K562 (cell line): ENCODE results near the gene ATXN7. TPM values are rescaled to one million over a fixed set of nuclear protein-coding genes. Genes with fewer than 3 reads are reported as not detected.
A peak's percentile ranks its signal among the peaks of the same experiment; 100 is the strongest.

ENCODE experiments used
- ATAC-seq: fragments of 200-7000 bp; cut with Tn5 transposase; 3 replicates; pipeline ENCODE4 v1.9.1; 2020; ENCODE audit warnings: moderate library complexity
- BruUV-seq: library from RNA; stranded (reverse); fragments of 400-500 nt; replicated peaks from 2 replicates; lab custom pipeline; 2021; lab: Mats Ljungman, UMichigan
- CTCF ChIA-PET: fragments of 300-600 bp; formaldehyde crosslinking; extraction: SDS; loops from one replicate; lab custom pipeline; 2021; ENCODE audit warnings: low intra/inter-chr PET ratio; lab: Yijun Ruan, JAX
- POLR2A ChIA-PET: fragments of 300-600, 350-650 bp; sonication (Branson Sonifier 250); formaldehyde crosslinking; extraction: SDS; loops from one replicate; lab custom pipeline; 2021; ENCODE audit warnings: antibody characterized with exemption, inconsistent platforms; lab: Yijun Ruan, JAX
- DNase-seq, 4 experiments: peaks; one replicate each; pipeline versions ENCODE4 v3.0.0 to v3.0.0-alpha.2; 2011 to 2018; ENCODE audit warnings: low spot score in 3 of 4, mixed read lengths in 3 of 4; ENCODE audit errors: extremely low read depth in 1 of 4
- FAIRE-seq: peaks from 2 replicates; lab custom pipeline; 2011; peaks lifted over from hg19 to GRCh38; lab: Jason Lieb, UNC
- H2AFZ ChIP-seq: 2 replicates; pipeline ENCODE4 v1.6.0; 2011; ENCODE audit warnings: low read depth, low read length, control low read depth, inconsistent platforms
- H3K27ac ChIP-seq: fragments of 200-600 bp; 3 replicates; pipeline ENCODE4 v1.8.0; 2011; ENCODE audit warnings: low read depth, mild to moderate bottlenecking, control low read depth, inconsistent platforms, low read length, moderate library complexity, mixed read lengths; ENCODE audit errors: extremely low read depth
- H3K27me3 ChIP-seq, 2 experiments: fragments of 300-600 bp in 1 of 2; 2 replicates in 1 of 2; 3 replicates in 1 of 2; pipeline versions ENCODE4 v1.6.0 to v1.8.0; 2011; ENCODE audit warnings: inconsistent platforms in 2 of 2, low read length in 2 of 2, mild to moderate bottlenecking in 1 of 2, mixed read lengths in 1 of 2, moderate library complexity in 1 of 2; ENCODE audit not compliant: control insufficient read depth in 2 of 2, insufficient read depth in 2 of 2
- H3K36me3 ChIP-seq: fragments of 300-600 bp; 3 replicates; pipeline ENCODE4 v1.8.0; 2011; ENCODE audit warnings: mild to moderate bottlenecking, low read length, inconsistent platforms; ENCODE audit not compliant: control insufficient read depth, insufficient read depth
- H3K4me1 ChIP-seq, 2 experiments: fragments of 200-600 bp in 1 of 2; replicated peaks in 1 of 2; 2 replicates in 1 of 2; 3 replicates in 1 of 2; pipeline versions ENCODE4 v1.5.1 to v1.8.0; 2011; ENCODE audit warnings: inconsistent platforms in 2 of 2, low read length in 2 of 2, mild to moderate bottlenecking in 1 of 2, mixed read lengths in 1 of 2, moderate library complexity in 1 of 2; ENCODE audit not compliant: control insufficient read depth in 2 of 2, insufficient read depth in 2 of 2
- H3K4me2 ChIP-seq: 2 replicates; pipeline ENCODE4 v1.6.1; 2011; ENCODE audit warnings: low read length, control low read depth, inconsistent platforms, mixed read lengths; ENCODE audit not compliant: insufficient read depth
- H3K4me3 ChIP-seq: fragments of 200-600 bp; sonication (generic), shearing (Covaris generic); 2 replicates; pipeline ENCODE4 v1.5.1; 2016; ENCODE audit warnings: control low read depth, inconsistent platforms
- H3K79me2 ChIP-seq: fragments of 200-600 bp; 3 replicates; pipeline ENCODE4 v1.8.0; 2011; ENCODE audit warnings: low read length, inconsistent platforms; ENCODE audit not compliant: control insufficient read depth, insufficient read depth
- H3K9ac ChIP-seq, 2 experiments: 2 replicates each; pipeline versions ENCODE4 v1.6.0 to v1.6.1; 2011; ENCODE audit warnings: low read depth in 2 of 2, low read length in 2 of 2, control low read depth in 1 of 2, inconsistent platforms in 1 of 2, mild to moderate bottlenecking in 1 of 2, mixed read lengths in 1 of 2; ENCODE audit not compliant: insufficient read depth in 1 of 2
- H3K9me1 ChIP-seq: one replicate; pipeline ENCODE4 v1.6.0; 2011; ENCODE audit warnings: inconsistent platforms, mild to moderate bottlenecking, low read length, moderate library complexity; ENCODE audit not compliant: control insufficient read depth, insufficient read depth
- H3K9me3 ChIP-seq: replicated peaks from 2 replicates; pipeline ENCODE4 v1.5.1; 2011; ENCODE audit warnings: low read depth, low read length, inconsistent platforms; ENCODE audit not compliant: control insufficient read depth, insufficient read depth
- H4K20me1 ChIP-seq: replicated peaks from 2 replicates; pipeline ENCODE4 v1.6.1; 2011; ENCODE audit warnings: low read length, inconsistent platforms, mixed read lengths; ENCODE audit not compliant: control insufficient read depth, insufficient read depth
- ATF7 ChIP-seq: fragments of 450-650 bp; IDR thresholded peaks from 2 replicates; pipeline ENCODE4 v1.7.1; 2014; ENCODE audit warnings: mild to moderate bottlenecking, moderate library complexity
- CREB3L1 ChIP-seq: fragments of 450-650 bp; IDR thresholded peaks from 2 replicates; pipeline ENCODE4 v1.6.1; 2014; ENCODE audit warnings: low read depth, mild to moderate bottlenecking, moderate library complexity, borderline replicate concordance
- FOSL1 ChIP-seq: fragments of 200-800 bp; sonication (Bioruptor generic); conservative IDR thresholded peaks from 2 replicates; pipeline ENCODE4 v1.6.1; 2016; ENCODE audit warnings: missing genetic modification characterization, missing compliant biosample characterization
- JUNB ChIP-seq: fragments of 450-650 bp; formaldehyde crosslinking; conservative IDR thresholded peaks from 2 replicates; pipeline ENCODE4 v1.4.0; 2020; ENCODE audit warnings: mild to moderate bottlenecking
- NONO ChIP-seq, 2 experiments: fragments of 200-400 bp in 1 of 2; fragments of 450-650 bp in 1 of 2; formaldehyde crosslinking in 1 of 2; IDR thresholded peaks; 2 replicates each; pipeline ENCODE4 v1.6.1; 2017; ENCODE audit warnings: low read depth in 2 of 2, mild to moderate bottlenecking in 2 of 2, moderate library complexity in 2 of 2, low read length in 1 of 2
- POLR2AphosphoS5 ChIP-seq: IDR thresholded peaks from 2 replicates; pipeline ENCODE4 v1.6.1; 2011; ENCODE audit warnings: mild to moderate bottlenecking, low read depth, low read length, moderate library complexity; ENCODE audit not compliant: control insufficient read depth, insufficient read depth
- RBFOX2 ChIP-seq: fragments of 200-400 bp; formaldehyde crosslinking; IDR thresholded peaks from 2 replicates; pipeline ENCODE4 v1.6.1; 2017; ENCODE audit warnings: low read depth, mild to moderate bottlenecking, low read length, moderate library complexity
- U2AF1 ChIP-seq: fragments of 200-400 bp; formaldehyde crosslinking; optimal IDR thresholded peaks from 2 replicates; pipeline ENCODE3; 2017; ENCODE audit warnings: mild to moderate bottlenecking, low read depth, low read length, moderate library complexity
- ZFX ChIP-seq: sonication (generic); formaldehyde crosslinking; IDR thresholded peaks from 2 replicates; pipeline ENCODE4 v1.8.0; 2022; ENCODE audit warnings: mild to moderate bottlenecking, missing genetic modification reagents, moderate library complexity
- ZKSCAN1 ChIP-seq: fragments of 150-350 bp; IDR thresholded peaks from 2 replicates; pipeline ENCODE4 v1.6.1; 2016; ENCODE audit warnings: low read depth, low read length
- ZNF592 ChIP-seq: fragments of 450-650 bp; IDR thresholded peaks from 2 replicates; pipeline ENCODE4 v1.6.1; 2017; ENCODE audit warnings: antibody characterized with exemption, mild to moderate bottlenecking
- ZNF644 ChIP-seq: fragments of 200-800 bp; sonication (Bioruptor generic); IDR thresholded peaks from 2 replicates; pipeline ENCODE4 v1.6.1; 2016; ENCODE audit warnings: low read depth, missing genetic modification characterization, missing compliant biosample characterization
- WGBS: fragments of 100-300 bp; shearing (Covaris generic); methylation state at CpG from one replicate; pipeline ENCODE4 v1.1.6; 2016; ENCODE audit warnings: low coverage, mixed read lengths; ENCODE audit not compliant: insufficient coverage; ENCODE audit errors: missing lambda C conversion rate; 5-methylcytosine and 5-hydroxymethylcytosine counted together
- in situ Hi-C: fragments of 300-500 bp; cut with MboI; formaldehyde crosslinking; loops from 4 replicates; pipeline ENCODE4 v1.15.0; 2018; ENCODE audit warnings: inconsistent platforms, mixed read lengths
- intact Hi-C: fragments of 100-400 bp; cut with micrococcal nuclease; formaldehyde crosslinking; loops from 2 replicates; pipeline ENCODE4 v1.14.2; 2022
- polyA plus RNA-seq, 8 experiments: library from polyadenylated mRNA; depleted of rRNA in 4 of 8; stranded (reverse) in 5 of 8; unstranded in 3 of 8; fragments of >200 nt; fragmentation: Nextera tagmentation in 2 of 8; fragmentation: Illumina TruSeq in 1 of 8; extraction: Ambion mirVana in 2 of 8; extraction: Trizol in 1 of 8; gene quantifications; 2 replicates each; pipeline versions ENCODE4 v1.2.1 to v1.2.3, GENCODE V29; 2011 to 2014; ENCODE audit warnings: inconsistent platforms in 1 of 8, missing spikeins in 1 of 8
- total RNA-seq, 7 experiments: library from RNA; depleted of rRNA in 6 of 7; stranded (reverse); fragments of >200 nt in 6 of 7; fragmentation: Illumina TruSeq in 2 of 7; extraction: Trizol in 2 of 7; gene quantifications; 2 replicates each; pipeline versions ENCODE4 v1.2.1 to v1.2.3, GENCODE V29; 2011 to 2021; ENCODE audit warnings: low replicate concordance in 1 of 7

Gene ATXN7
- total and polyA plus RNA-seq, 9 of the 15 experiments (the other 6 are each of a cell fraction or from before 2014, with no cell fraction given): 0.41 to 9.2 (median 6.7) TPM

- TF ChIP-seq CREB3L1 (0 out of 2 replicates have a peak, but pooled peaks have one; percentile 7), ZKSCAN1 (0 out of 2 replicates have a peak, but pooled peaks have one; percentile 27)
These were observed 47.8 kb downstream of the ATXN7 start (continued) for GRCh38 chr3:63911509-63911872.

- 0% methylated on average over 15 of the region's 115 CpGs for WGBS
- Histone ChIP-seq H3K27ac (peak within 1 kb of the TSS; percentile 88), H3K4me1 (peaks cover 9 to 13% of the 10 kb centered on the region in 2 experiments), H3K79me2 (peaks cover 41% of the 10 kb centered on the region), H3K9me1 (no peaks in the 10 kb centered on the region), H3K36me3 (peaks cover 30% of the 10 kb centered on the region; the same call in 2 of the 3 replicates), H3K27me3 (no peaks in the 10 kb centered on the region), H4K20me1 (no peaks in the 10 kb centered on the region), H3K4me3 (peak within 1 kb of the TSS; percentile 65), H3K9ac (peak within 1 kb of the TSS; percentile 67 to 95), H3K9me3 (no peaks in the 10 kb centered on the region), H2AFZ (peak within 1 kb of the TSS; percentile 76), H3K4me2 (peak within 1 kb of the TSS; percentile 82)
- ATAC-seq (peak; percentile 94), DNase-seq (peak; percentile 72 to 80 (median 77)), FAIRE-seq (no peak)
- intact Hi-C loops: loop anchor here (5.0 kb wide), 1 partner anchor 50 kb away; the partner anchor contains the start of genes ATXN7 and THOC7
- CTCF ChIA-PET: interaction anchor here (1.1 kb wide), 1 partner anchor 82 kb away, joined by 4 read pairs; no protein-coding TSS in a partner anchor
- POLR2A ChIA-PET: interaction anchor here (0.6 to 1.2 kb wide), 6 partner anchors 9 to 169 kb away, joined by 3 to 5 read pairs (median 3); no protein-coding TSS in a partner anchor
- BruUV-seq: no TSS peak
- in situ Hi-C loops: no loop called here
- no peak for TF ChIP-seq ZNF592
- peak; percentile 58 to 60; a peak in 2 of 4 replicates for TF ChIP-seq NONO (IDR thresholded peaks at IDR 0.05; ENCODE audit: low read depth in 2 of 2, low read length in 1 of 2)
- TF ChIP-seq ZNF644 (tag): no peak
- TF ChIP-seq ZFX (CRISPR knock-in tag): peak; percentile 84
- no peak for TF ChIP-seq JUNB (CRISPR knock-in tag)
- TF ChIP-seq FOSL1: peak; percentile 54
- TF ChIP-seq U2AF1: no peak
- peak; percentile 80; the same call in 1 of the 2 replicates for TF ChIP-seq ATF7
- TF ChIP-seq RBFOX2: peak; percentile 79
- peak; percentile 19; the same call in 1 of the 2 replicates for TF ChIP-seq POLR2AphosphoS5
These were observed 48.5 kb downstream of the ATXN7 start, which contains the start of gene SCAANT1 for GRCh38 chr3:63911873-63912767. TSS of gene SCAANT1 (minus strand) at chr3:63912383.
